GM12875 (cell line): ENCODE measurements around the gene RIPK4.

Experiments used
- H3K4me3 ChIP-seq: one replicate; pipeline ENCODE4 v1.5.1; 2011; ENCODE audit warnings: low read depth, low read length, control low read depth
- TF ChIP-seq, protein P1 (sequence below): IDR thresholded peaks from 2 replicates; pipeline ENCODE4 v1.5.1; 2011; ENCODE audit warnings: low read depth, mild to moderate bottlenecking, control low read depth, inconsistent platforms, low read length, moderate library complexity, borderline replicate concordance; ENCODE audit not compliant: insufficient read depth

Gene RIPK4

DNA sequence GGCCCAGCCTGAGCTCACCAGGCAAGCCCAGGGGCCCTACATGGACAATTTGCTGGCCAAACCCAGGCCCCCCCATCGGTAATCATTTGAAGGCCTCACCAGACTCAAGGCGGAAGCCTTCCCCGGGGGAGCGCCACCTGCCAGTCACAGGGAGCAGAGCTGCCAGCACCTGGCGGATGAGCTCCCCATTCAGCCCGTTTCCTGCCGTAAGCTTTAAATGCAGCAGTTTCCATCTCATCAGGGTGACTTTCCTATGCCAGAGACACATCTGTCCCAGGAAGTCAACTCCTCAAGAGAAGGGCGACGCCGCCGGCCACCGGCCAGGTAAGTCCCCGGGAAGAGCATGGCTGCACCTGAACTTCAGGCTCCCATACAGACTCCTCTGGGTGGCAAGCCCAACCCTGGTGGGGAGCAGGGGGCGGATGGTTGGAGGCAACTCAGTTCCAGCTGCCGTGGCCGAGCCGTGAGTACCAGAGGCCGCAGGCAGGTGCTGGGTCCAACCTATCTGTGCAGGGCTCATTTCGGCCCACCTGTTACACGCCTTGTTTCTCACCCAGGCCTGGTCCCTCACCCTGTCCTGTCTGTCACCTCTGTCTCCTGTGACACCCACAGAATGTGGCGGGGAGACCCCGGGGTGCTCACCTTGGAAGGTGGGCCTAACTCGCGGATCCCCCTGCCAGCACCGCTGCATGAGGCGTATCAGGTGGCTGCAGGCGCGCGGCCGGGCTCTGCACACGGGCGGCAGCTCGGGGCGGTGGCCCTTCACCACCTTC is 20.7 kb downstream of the RIPK4 start:
- TF ChIP-seq, protein P1, sequence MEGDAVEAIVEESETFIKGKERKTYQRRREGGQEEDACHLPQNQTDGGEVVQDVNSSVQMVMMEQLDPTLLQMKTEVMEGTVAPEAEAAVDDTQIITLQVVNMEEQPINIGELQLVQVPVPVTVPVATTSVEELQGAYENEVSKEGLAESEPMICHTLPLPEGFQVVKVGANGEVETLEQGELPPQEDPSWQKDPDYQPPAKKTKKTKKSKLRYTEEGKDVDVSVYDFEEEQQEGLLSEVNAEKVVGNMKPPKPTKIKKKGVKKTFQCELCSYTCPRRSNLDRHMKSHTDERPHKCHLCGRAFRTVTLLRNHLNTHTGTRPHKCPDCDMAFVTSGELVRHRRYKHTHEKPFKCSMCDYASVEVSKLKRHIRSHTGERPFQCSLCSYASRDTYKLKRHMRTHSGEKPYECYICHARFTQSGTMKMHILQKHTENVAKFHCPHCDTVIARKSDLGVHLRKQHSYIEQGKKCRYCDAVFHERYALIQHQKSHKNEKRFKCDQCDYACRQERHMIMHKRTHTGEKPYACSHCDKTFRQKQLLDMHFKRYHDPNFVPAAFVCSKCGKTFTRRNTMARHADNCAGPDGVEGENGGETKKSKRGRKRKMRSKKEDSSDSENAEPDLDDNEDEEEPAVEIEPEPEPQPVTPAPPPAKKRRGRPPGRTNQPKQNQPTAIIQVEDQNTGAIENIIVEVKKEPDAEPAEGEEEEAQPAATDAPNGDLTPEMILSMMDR = no peak
- no peak overlapping the region for H3K4me3 ChIP-seq

DNA sequence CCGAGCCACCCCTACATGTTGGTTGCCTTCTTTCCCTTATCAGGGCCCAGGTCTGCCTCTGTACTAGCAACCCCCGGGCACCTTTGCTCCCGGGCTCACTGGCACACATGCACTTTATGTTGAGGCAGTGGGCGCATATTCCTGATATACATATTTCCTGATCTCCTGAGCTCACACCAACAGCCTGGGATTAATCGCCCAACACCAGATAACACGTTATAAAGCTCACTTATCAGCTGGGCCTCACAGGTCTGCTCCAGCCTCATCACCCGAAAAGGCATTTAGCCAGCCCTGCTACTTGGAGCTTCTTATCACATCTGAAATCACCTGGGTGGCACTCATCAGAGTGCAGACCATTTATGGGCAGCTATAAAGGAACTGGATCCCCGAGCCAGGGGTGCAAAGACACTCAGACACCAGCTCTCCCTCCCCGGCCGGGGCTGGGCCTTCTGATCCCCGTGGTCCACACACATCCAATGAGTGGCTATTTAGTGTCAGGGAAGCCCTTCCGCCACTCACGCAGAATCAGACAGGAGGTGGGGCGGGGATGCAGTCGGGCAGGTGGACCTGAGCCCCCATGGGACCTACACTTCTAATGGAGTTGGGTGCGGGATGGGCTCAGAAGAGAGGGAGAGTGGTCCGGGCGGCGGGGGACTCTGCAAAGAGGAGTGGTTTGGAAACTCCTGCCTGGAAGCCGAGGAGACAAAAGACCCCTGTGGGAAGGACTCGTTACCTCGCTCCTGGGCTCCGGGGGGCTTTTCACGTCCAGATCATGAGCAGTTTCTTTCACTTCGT is 21.6 kb downstream of the RIPK4 start:
- TF ChIP-seq, protein P1 = no peak
- no peak overlapping the region for H3K4me3 ChIP-seq

DNA sequence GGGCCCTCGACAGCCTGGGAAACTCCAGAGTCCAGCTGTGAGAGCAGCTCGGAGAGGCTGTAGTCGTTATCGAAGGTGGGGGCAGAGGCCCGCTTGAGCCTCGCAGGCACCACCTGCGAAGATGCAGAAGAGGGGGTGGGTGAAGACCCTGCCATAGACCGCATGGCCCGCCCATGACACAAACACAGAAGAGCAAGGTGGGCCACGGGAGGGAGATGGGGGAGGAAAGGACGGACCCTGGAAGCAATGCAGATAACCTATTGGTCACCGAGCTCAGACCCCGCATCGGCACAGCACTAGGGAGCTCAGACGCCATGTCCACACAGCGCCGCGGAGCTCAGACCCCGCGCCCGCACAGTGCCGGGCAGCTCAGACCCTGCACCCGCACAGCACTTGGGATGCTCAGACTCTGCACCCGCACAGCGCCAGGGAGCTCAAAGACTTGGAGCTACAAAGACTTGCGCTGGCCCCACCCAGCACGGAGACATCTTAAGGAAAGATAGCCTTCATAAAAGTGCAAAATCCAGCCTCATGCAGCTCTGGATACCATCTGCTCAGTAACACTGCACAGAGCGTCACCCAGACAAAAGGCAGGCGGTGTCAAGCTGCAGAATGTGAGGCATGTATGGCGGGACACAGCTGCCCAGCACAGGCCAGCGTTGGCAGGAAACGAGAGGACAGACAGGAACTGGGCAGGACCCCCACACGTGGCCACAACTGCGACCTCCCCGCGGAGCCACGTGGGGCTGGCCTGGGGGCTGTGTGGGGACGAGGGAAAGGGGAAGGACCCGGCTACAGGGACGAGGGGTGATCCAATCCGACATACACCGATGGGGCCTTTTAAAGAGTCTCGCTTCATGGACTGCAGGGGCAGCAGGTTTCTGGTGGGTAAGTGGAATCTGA is 22.6 kb downstream of the RIPK4 start:
- no peak overlapping the region for H3K4me3 ChIP-seq
- TF ChIP-seq, protein P1 = no peak

DNA sequence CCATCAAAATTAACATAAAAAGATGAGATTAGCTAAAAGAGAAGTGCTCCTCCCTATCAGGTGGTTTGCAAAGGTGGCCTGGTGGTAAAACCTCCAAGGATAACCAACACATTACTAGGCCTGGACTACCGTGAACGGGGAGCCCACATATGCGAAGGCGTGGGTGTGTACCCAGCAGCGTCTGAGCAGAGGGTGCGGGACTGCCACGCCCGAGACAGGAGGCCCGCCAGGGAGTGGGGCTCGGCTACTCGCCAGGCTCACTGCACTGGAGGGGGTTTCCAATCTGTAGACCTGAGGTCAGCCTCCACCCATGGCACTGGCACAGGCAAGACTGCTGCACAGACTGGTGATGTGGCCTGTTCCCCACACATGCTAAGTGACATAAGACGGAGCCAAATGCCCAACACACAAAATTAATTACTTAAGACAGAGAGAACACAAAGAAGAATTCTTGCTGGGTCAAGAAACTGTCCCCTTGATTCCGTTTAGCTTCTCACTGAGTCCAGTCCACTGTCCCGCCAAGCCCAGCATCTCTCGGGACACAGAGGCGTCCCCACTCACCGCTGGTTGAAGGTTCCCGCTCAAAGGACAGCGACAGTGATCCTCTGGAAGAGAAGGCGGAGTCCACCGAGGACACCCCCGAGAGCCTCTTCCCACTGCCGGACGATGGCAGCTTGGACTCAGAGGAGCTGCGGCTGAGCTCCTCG is 23.4 kb downstream of the RIPK4 start:
- TF ChIP-seq, protein P1 = no peak
- H3K4me3 ChIP-seq = no peak overlapping the region

DNA sequence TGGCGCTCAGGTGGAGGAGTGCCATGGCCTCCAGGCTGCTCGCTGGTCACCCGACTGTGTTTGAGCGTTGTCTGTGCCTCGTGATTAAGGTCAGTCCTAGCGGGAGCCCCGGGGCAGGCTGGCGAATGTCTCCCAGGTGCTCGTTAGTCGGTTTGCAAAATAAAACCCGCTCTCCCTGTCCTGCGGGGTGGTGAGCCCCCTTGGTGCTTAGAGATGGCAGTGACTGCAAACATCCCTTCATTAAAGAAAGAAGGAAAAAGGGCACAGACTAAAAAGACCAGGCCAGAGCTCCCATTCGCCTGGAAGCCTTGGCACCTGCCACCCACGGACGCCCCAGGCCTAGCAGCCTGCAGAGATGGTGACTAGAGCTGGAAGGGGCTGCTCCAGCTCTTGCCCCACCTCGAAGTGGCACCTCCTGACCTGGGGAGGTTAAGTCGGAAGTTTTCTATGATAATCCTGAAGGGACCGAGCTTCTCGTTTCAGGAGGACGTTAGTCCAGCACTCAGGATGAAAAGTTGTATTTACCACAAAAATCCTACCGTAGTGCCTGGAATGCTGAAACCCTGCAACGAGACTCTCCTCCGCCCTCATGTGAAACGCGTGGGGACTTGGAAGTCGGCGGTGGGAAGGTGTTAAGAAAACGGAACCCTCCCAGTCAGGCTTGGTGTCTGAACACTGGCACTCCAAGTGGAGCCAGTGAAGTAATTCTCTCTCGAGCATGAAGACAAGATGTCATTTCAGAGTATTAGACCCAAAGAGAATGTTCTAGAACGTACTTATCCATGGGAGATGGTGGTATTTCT is 24.6 kb downstream of the RIPK4 start:
- TF ChIP-seq, protein P1 = no peak
- no peak overlapping the region for H3K4me3 ChIP-seq
